Mesenchymal stem cell (in vitro differentiated cells and primary cell): ENCODE measurements around the gene HNRNPUL2.

Experiments
- DNase-seq: peaks from one replicate; pipeline ENCODE4 v3.0.0-alpha.2; 2013
- H2AFZ ChIP-seq: one replicate; pipeline ENCODE4 v1.6.1; 2013; ENCODE audit warnings: low read depth, mild to moderate bottlenecking, control low read depth, inconsistent platforms, low read length, moderate library complexity
- H2AK5ac ChIP-seq: 2 replicates; pipeline ENCODE4 v1.6.1; 2013; ENCODE audit warnings: low read length, moderate library complexity, mild to moderate bottlenecking, inconsistent platforms; ENCODE audit not compliant: severe bottlenecking
- H2BK120ac ChIP-seq: one replicate; pipeline ENCODE4 v1.6.1; 2013; ENCODE audit warnings: low read depth, mild to moderate bottlenecking, inconsistent platforms, low read length, moderate library complexity
- H2BK12ac ChIP-seq, 2 experiments: one replicate each; pipeline ENCODE4 v1.6.1; 2013; ENCODE audit warnings: inconsistent platforms in 2 of 2, low read length in 2 of 2, mild to moderate bottlenecking in 2 of 2, moderate library complexity in 2 of 2, control low read depth in 1 of 2
- H2BK15ac ChIP-seq: one replicate; pipeline ENCODE4 v1.6.1; 2013; ENCODE audit warnings: mild to moderate bottlenecking, low read depth, inconsistent platforms; ENCODE audit not compliant: poor library complexity, severe bottlenecking
- H2BK5ac ChIP-seq: 2 replicates; pipeline ENCODE4 v1.6.1; 2013; ENCODE audit warnings: low read depth, mild to moderate bottlenecking, low read length, control low read depth, inconsistent platforms; ENCODE audit not compliant: poor library complexity, severe bottlenecking
- H3K14ac ChIP-seq, 2 experiments: one replicate each; pipeline ENCODE4 v1.6.1; 2013; ENCODE audit warnings: inconsistent platforms in 2 of 2, low read length in 2 of 2, control low read depth in 1 of 2, mild to moderate bottlenecking in 1 of 2, moderate library complexity in 1 of 2
- H3K18ac ChIP-seq, 2 experiments: one replicate each; pipeline ENCODE4 v1.6.1; 2013; ENCODE audit warnings: inconsistent platforms in 2 of 2, low read length in 2 of 2, control low read depth in 1 of 2, low read depth in 1 of 2, mild to moderate bottlenecking in 1 of 2
- H3K23ac ChIP-seq, 2 experiments: one replicate each; pipeline ENCODE4 v1.6.1; 2013; ENCODE audit warnings: inconsistent platforms in 2 of 2, low read length in 2 of 2, mild to moderate bottlenecking in 2 of 2, moderate library complexity in 2 of 2, control low read depth in 1 of 2
- H3K27ac ChIP-seq: 2 replicates; pipeline ENCODE4 v1.5.1; 2013; ENCODE audit warnings: mild to moderate bottlenecking, moderate library complexity, low read length, control low read depth, inconsistent platforms; ENCODE audit not compliant: poor library complexity, severe bottlenecking
- H3K27me3 ChIP-seq, 2 experiments: 2 replicates each; pipeline versions ENCODE4 v1.6.1 to v1.7.0; 2013; ENCODE audit warnings: low read length in 2 of 2, mild to moderate bottlenecking in 2 of 2, moderate library complexity in 2 of 2, control low read depth in 1 of 2, inconsistent platforms in 1 of 2; ENCODE audit not compliant: control insufficient read depth in 1 of 2, insufficient read depth in 1 of 2
- H3K36me3 ChIP-seq, 2 experiments: 2 replicates each; pipeline versions ENCODE4 v1.6.1 to v1.7.0; 2013; ENCODE audit warnings: low read length in 2 of 2, control low read depth in 1 of 2, inconsistent platforms in 1 of 2, low read depth in 1 of 2, mild to moderate bottlenecking in 1 of 2; ENCODE audit not compliant: insufficient read depth in 2 of 2, control insufficient read depth in 1 of 2
- H3K4ac ChIP-seq, 2 experiments: one replicate each; pipeline ENCODE4 v1.6.1; 2013; ENCODE audit warnings: inconsistent platforms in 2 of 2, low read length in 2 of 2, mild to moderate bottlenecking in 2 of 2, moderate library complexity in 2 of 2, control low read depth in 1 of 2, low read depth in 1 of 2
- H3K4me1 ChIP-seq: 2 replicates; pipeline ENCODE4 v1.6.1; 2013; ENCODE audit warnings: low read depth, low read length, control low read depth; ENCODE audit not compliant: control insufficient read depth, insufficient read depth
- H3K4me2 ChIP-seq: 2 replicates; pipeline ENCODE4 v1.6.1; 2013; ENCODE audit warnings: low read length, mild to moderate bottlenecking, inconsistent platforms; ENCODE audit not compliant: poor library complexity, severe bottlenecking
- H3K4me3 ChIP-seq, 2 experiments: 2 replicates each; pipeline versions ENCODE4 v1.5.1 to v1.7.0; 2013; ENCODE audit warnings: low read length in 2 of 2, mild to moderate bottlenecking in 2 of 2, control low read depth in 1 of 2, low read depth in 1 of 2; ENCODE audit not compliant: insufficient read depth in 1 of 2
- H3K79me1 ChIP-seq: replicated peaks from 2 replicates; pipeline ENCODE4 v1.6.1; 2013; ENCODE audit warnings: mild to moderate bottlenecking, control low read depth, low read length, inconsistent platforms; ENCODE audit not compliant: poor library complexity, severe bottlenecking
- H3K9ac ChIP-seq: 2 replicates; pipeline ENCODE4 v1.7.0; 2013; ENCODE audit warnings: mild to moderate bottlenecking, low read length, moderate library complexity
- H3K9me3 ChIP-seq: 2 replicates; pipeline ENCODE4 v1.7.0; 2013; ENCODE audit warnings: mild to moderate bottlenecking, low read length; ENCODE audit not compliant: control insufficient read depth
- H4K8ac ChIP-seq: one replicate; pipeline ENCODE4 v1.6.1; 2013; ENCODE audit warnings: inconsistent platforms, mild to moderate bottlenecking, low read length, moderate library complexity
- H4K91ac ChIP-seq: one replicate; pipeline ENCODE4 v1.6.1; 2013; ENCODE audit warnings: mild to moderate bottlenecking, low read length, inconsistent platforms
- WGBS: methylation state at CpG from one replicate; pipeline ENCODE4 v1.1.7; 2013; ENCODE audit warnings: mixed read lengths; 5-methylcytosine and 5-hydroxymethylcytosine counted together

The HNRNPUL2 gene

GRCh38 chr11:62688491-62688890 lies 38.8 kb downstream of the HNRNPUL2 start:
- H3K18ac ChIP-seq = no peak overlapping the region
- H3K23ac ChIP-seq = no peak overlapping the region
- peaks cover 12% of the 10 kb centered on the region for H3K79me1 ChIP-seq
- H4K91ac ChIP-seq = no peak overlapping the region
- H3K36me3 ChIP-seq = peaks cover 39 to 42% of the 10 kb centered on the region in 2 experiments
- no peak overlapping the region for H2BK120ac ChIP-seq
- WGBS = 45% methylated on average over 1 of the region's 1 CpG
- no peak overlapping the region for H2BK12ac ChIP-seq
- DNase-seq = no peak
- H3K4ac ChIP-seq = no peak overlapping the region
- H2AK5ac ChIP-seq = peak overlapping the region; percentile 1
- peak overlapping the region; percentile 68 for H3K27ac ChIP-seq
- H3K9ac ChIP-seq = peak overlapping the region; percentile 93
- no peaks in the 10 kb centered on the region for H3K9me3 ChIP-seq
- no peak overlapping the region for H3K4me2 ChIP-seq
- H3K14ac ChIP-seq = no peak overlapping the region
- peak overlapping the region in 1 of 2 experiments; percentile 91 for H3K4me3 ChIP-seq
- H3K4me1 ChIP-seq = peaks cover 27% of the 10 kb centered on the region
- H3K27me3 ChIP-seq = no peaks in the 10 kb centered on the region
- H2BK5ac ChIP-seq = no peak overlapping the region
- no peak overlapping the region for H4K8ac ChIP-seq
- H2AFZ ChIP-seq = no peak overlapping the region
- no peak overlapping the region for H2BK15ac ChIP-seq

GRCh38 chr11:62687508-62688396 lies 39.5 kb downstream of the HNRNPUL2 start:
- peak overlapping the region; percentile 93 for H3K9ac ChIP-seq
- H3K79me1 ChIP-seq = peaks cover 11% of the 10 kb centered on the region
- peak overlapping the region; percentile 31 for H4K8ac ChIP-seq
- H3K4ac ChIP-seq = no peak overlapping the region
- no peak overlapping the region for H3K27ac ChIP-seq
- H2BK12ac ChIP-seq = no peak overlapping the region
- no peak overlapping the region for H3K18ac ChIP-seq
- no peak overlapping the region for H2BK5ac ChIP-seq
- H3K4me2 ChIP-seq = no peak overlapping the region
- H2BK15ac ChIP-seq = no peak overlapping the region
- peak overlapping the region; percentile 30 for H4K91ac ChIP-seq
- H2BK120ac ChIP-seq = no peak overlapping the region
- no peak overlapping the region for H2AFZ ChIP-seq
- H3K27me3 ChIP-seq = no peaks in the 10 kb centered on the region
- H2AK5ac ChIP-seq = peak overlapping the region; percentile 35
- H3K23ac ChIP-seq = no peak overlapping the region
- WGBS = 93% methylated on average over 73 of the region's 74 CpGs
- H3K14ac ChIP-seq = no peak overlapping the region
- peaks cover 33 to 35% of the 10 kb centered on the region in 2 experiments for H3K36me3 ChIP-seq
- no peak for DNase-seq
- peak overlapping the region in 1 of 2 experiments; percentile 91 for H3K4me3 ChIP-seq
- H3K9me3 ChIP-seq = no peaks in the 10 kb centered on the region
- H3K4me1 ChIP-seq = peaks cover 27% of the 10 kb centered on the region

GRCh38 chr11:62682518-62682917 lies 44.7 kb downstream of the HNRNPUL2 start:
- Histone ChIP-seq H3K79me1 (peaks cover 3% of the 10 kb centered on the region), H3K27me3 (no peaks in the 10 kb centered on the region), H3K4ac (no peak overlapping the region), H3K9ac (no peak overlapping the region), H3K18ac (no peak overlapping the region), H4K8ac (no peak overlapping the region), H3K14ac (no peak overlapping the region), H3K4me2 (no peak overlapping the region), H3K27ac (no peak overlapping the region), H2BK12ac (no peak overlapping the region), H4K91ac (no peak overlapping the region), H3K4me1 (peaks cover 5% of the 10 kb centered on the region), H2BK120ac (no peak overlapping the region), H3K9me3 (no peaks in the 10 kb centered on the region), H2AK5ac (peak overlapping the region; percentile 81), H2AFZ (no peak overlapping the region), H3K23ac (no peak overlapping the region), H3K36me3 (peaks cover 6 to 15% of the 10 kb centered on the region in 2 experiments), H3K4me3 (no peak overlapping the region), H2BK15ac (no peak overlapping the region), H2BK5ac (no peak overlapping the region)
- no peak for DNase-seq
- WGBS = 97% methylated on average over 7 of the region's 7 CpGs

- Histone ChIP-seq H2AK5ac (no peak overlapping the region), H3K9me3 (no peaks in the 10 kb centered on the region), H2BK5ac (no peak overlapping the region), H3K4me2 (no peak overlapping the region), H2BK120ac (no peak overlapping the region), H3K14ac (no peak overlapping the region), H3K79me1 (peaks cover 9% of the 10 kb centered on the region), H2BK15ac (no peak overlapping the region), H3K4ac (peak overlapping the region in 1 of 2 experiments; percentile 73), H2BK12ac (no peak overlapping the region), H4K8ac (peak overlapping the region; percentile 71), H2AFZ (no peak overlapping the region), H3K9ac (peak overlapping the region; percentile 44), H3K27ac (peak overlapping the region; percentile 39), H3K4me1 (peaks cover 9% of the 10 kb centered on the region), H4K91ac (peak overlapping the region; percentile 49), H3K4me3 (peak overlapping the region in 1 of 2 experiments; percentile 28), H3K36me3 (peaks cover 13 to 22% of the 10 kb centered on the region in 2 experiments), H3K23ac (no peak overlapping the region), H3K18ac (no peak overlapping the region), H3K27me3 (no peaks in the 10 kb centered on the region)
- DNase-seq = peak; percentile 90
- WGBS = 65% methylated on average over 3 of the region's 4 CpGs
Measured at GRCh38 chr11:62680825-62681240, 46.4 kb downstream of the HNRNPUL2 start.
